SK-N-MC (cell line): Measurements from ENCODE around the gene KRTAP10-8.
"Not testable (repeated sequence)": the region's sequence is repeated elsewhere in the genome, so short reads cannot be mapped to it uniquely, and the experiment has no call there.

Experiments used
- DNase-seq: peaks from one replicate; pipeline ENCODE4 v3.0.0-alpha.2; 2011; ENCODE audit warnings: low read depth, low spot score
- H3K27ac ChIP-seq: fragments of 200-600 bp; sonication (generic); 2 replicates; pipeline ENCODE4 v1.5.1; 2016; ENCODE audit warnings: mixed run types
- H3K36me3 ChIP-seq: fragments of 200-600 bp; sonication (generic); 2 replicates; pipeline ENCODE4 v1.6.1; 2017; ENCODE audit warnings: antibody characterized with exemption, low read length, mixed read lengths; ENCODE audit not compliant: insufficient read depth
- H3K4me3 ChIP-seq: fragments of 200-600 bp; sonication (generic); 2 replicates; pipeline ENCODE4 v1.5.1; 2016
- H3K9ac ChIP-seq: fragments of 200-600 bp; sonication (generic); 2 replicates; pipeline ENCODE4 v1.8.0; 2017; ENCODE audit warnings: mixed run types, mixed read lengths; ENCODE audit not compliant: insufficient read length
- H3K9me3 ChIP-seq: fragments of 200-600 bp; sonication (generic); 2 replicates; pipeline ENCODE4 v1.6.1; 2017; ENCODE audit warnings: low read depth, mild to moderate bottlenecking, antibody characterized with exemption, low read length, moderate library complexity, mixed read lengths
- EZH2 ChIP-seq: fragments of 200-600 bp; sonication (generic); IDR thresholded peaks from one replicate; pipeline ENCODE4 v1.6.1; 2017; ENCODE audit warnings: antibody characterized with exemption
- FOXP2 ChIP-seq: optimal IDR thresholded peaks from 2 replicates; pipeline ENCODE3; 2011; ENCODE audit warnings: mild to moderate bottlenecking, moderate library complexity; ENCODE audit not compliant: insufficient read depth; ENCODE audit errors: extremely low read length, control extremely low read depth
- POLR2AphosphoS5 ChIP-seq: IDR thresholded peaks from 2 replicates; pipeline ENCODE4 v1.6.1; 2012; ENCODE audit warnings: mild to moderate bottlenecking, low read depth, low read length, borderline replicate concordance

Gene KRTAP10-8

GRCh38 chr21:44628707-44629391 is 17.0 kb downstream of the KRTAP10-8 start:
- TF ChIP-seq POLR2AphosphoS5 (no peak), FOXP2 (no peak), EZH2 (no peak)
- Histone ChIP-seq H3K9ac (no peak overlapping the region), H3K4me3 (no peak overlapping the region), H3K9me3 (peaks cover 4% of the 10 kb centered on the region; the same call in 1 of the 2 replicates), H3K36me3 (peaks cover 19% of the 10 kb centered on the region), H3K27ac (no peak overlapping the region)
- no peak for DNase-seq

DNA sequence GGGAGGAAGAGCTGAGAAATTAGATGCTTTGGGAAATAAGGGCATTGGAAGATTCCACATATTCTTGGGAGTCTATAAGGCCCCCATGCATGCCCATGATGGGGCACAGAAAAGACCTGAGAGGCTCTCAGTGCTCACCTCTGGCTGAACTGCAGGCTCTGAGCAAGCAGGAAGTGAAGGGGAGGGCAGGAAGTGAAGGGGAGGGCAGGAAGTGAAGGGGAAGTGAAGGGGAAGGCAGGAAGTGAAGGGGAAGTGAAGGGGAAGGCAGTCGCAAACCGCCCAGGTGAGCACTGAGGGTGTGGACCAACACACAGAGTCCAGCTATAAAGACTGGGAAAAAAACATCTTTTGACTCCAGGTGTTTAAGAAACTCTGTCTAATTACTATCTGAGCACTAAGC is 18.6 kb downstream of the KRTAP10-8 start:
- Histone ChIP-seq H3K9ac (no peak overlapping the region), H3K36me3 (peaks cover 19% of the 10 kb centered on the region), H3K27ac (no peak overlapping the region), H3K4me3 (no peak overlapping the region), H3K9me3 (no peaks in the 10 kb centered on the region)
- no peak for DNase-seq
- TF ChIP-seq POLR2AphosphoS5 (no peak), FOXP2 (no peak), EZH2 (no peak)

DNA sequence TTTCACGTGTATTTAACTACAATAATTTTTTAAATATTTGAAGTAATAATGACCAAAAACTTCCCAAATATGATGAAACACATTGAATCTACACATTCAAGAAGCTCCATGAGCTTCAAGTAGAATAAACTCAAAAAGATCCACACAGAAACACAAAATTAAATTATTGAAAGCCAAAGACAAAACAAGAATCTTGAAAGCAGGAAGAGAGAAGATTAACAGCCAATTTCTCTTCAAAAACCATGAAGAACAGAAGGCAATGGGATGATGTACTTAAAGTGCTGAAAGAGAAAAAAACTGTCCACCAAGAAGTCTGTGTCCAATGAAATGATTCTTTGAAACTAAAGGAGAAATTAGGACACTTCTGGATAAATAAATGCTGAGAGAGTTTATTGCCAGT is 20.2 kb downstream of the KRTAP10-8 start:
- no peak for DNase-seq
- Histone ChIP-seq H3K9me3 (no peaks in the 10 kb centered on the region), H3K36me3 (peaks cover 19% of the 10 kb centered on the region), H3K27ac (no peak overlapping the region), H3K4me3 (no peak overlapping the region), H3K9ac (no peak overlapping the region)
- TF ChIP-seq FOXP2 (no peak), EZH2 (no peak), POLR2AphosphoS5 (no peak)

DNA sequence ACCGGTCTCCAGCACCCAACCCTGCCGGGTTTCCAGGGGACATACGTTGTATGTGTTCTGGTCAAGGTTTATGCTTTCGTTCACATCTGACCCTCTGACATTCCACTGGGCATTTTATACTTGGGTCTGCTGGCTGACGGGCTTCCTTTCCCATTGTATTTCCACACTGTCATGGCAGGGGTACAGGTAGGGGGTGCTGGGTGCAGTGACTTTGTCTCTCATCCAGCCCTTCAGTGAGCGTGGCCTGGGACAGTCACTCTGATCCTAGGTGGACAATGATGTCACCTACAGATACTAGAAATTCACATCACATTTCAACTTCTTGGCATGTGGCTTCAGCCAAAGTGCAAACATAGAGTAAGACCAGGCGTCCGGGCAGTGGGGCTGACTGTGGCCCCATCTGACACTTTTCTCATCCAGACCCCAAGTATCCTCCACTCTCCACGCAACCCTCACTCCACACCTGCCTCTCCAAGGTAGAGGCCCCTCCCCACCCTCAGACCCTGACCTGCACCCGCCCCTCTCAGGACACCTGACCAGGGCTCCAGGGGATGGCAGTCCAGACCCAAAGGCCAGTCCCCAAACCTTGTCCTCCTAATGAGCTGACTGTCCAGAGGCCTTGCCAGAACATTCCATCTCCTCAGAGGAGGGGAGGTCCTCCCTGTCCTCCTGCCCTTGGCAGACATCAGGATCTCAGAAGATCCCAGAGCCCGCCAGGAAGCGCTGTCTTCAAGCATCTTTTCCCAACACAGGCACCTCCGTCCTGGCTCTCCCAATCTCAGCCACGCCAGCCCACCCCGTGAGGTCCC is 24.5 kb downstream of the KRTAP10-8 start:
- Histone ChIP-seq H3K27ac (no peak overlapping the region), H3K36me3 (peaks cover 3% of the 10 kb centered on the region; the same call in 1 of the 2 replicates), H3K9ac (no peak overlapping the region), H3K4me3 (no peak overlapping the region), H3K9me3 (no peaks in the 10 kb centered on the region)
- DNase-seq: no peak
- TF ChIP-seq EZH2 (no peak), POLR2AphosphoS5 (no peak), FOXP2 (no peak)

- DNase-seq: no peak
- Histone ChIP-seq H3K36me3 (no peaks in the 10 kb centered on the region), H3K4me3 (no peak within 1 kb of the TSS), H3K9me3 (no peaks in the 10 kb centered on the region), H3K27ac (no peak within 1 kb of the TSS), H3K9ac (no peak within 1 kb of the TSS)
- TF ChIP-seq EZH2 (no peak), FOXP2 (no peak), POLR2AphosphoS5 (no peak)
These were observed 25.4 kb downstream of the KRTAP10-8 start, which contains the start of gene KRTAP10-10 for GRCh38 chr21:44637018-44637850. Gene KRTAP10-10, plus strand, starts transcription at chr21:44637356. Its CDS starts 62 bp downstream, at chr21:44637418.

GRCh38 chr21:44637851-44638348 is 26.0 kb downstream of the KRTAP10-8 start:
- not testable (repeated sequence) for H3K9ac ChIP-seq, H3K27ac ChIP-seq, H3K4me3 ChIP-seq, H3K9me3 ChIP-seq, H3K36me3 ChIP-seq, DNase-seq

- H3K9ac ChIP-seq, H3K27ac ChIP-seq, DNase-seq, H3K4me3 ChIP-seq, H3K9me3 ChIP-seq, H3K36me3 ChIP-seq: not testable (repeated sequence)
These were observed 26.8 kb downstream of the KRTAP10-8 start for GRCh38 chr21:44638506-44639330.

DNA sequence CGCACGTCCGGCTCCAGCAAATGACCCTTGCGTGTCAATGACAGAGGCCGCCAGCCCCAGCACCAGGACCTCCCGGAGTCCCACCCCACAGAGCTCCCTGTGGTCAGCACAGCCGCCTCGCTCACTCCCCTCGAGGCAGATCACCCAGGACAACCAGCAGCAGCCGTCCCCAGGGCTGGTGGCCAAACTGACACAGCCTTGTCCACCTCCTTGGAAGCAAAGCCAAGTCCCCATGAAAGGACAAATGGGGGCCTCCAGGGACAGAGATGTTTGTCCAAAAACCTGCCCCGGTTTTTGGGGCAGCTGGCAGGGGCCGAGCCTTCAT is 27.4 kb downstream of the KRTAP10-8 start:
- Histone ChIP-seq H3K4me3 (no peak overlapping the region), H3K36me3 (peaks cover 3% of the 10 kb centered on the region), H3K9ac (no peak overlapping the region), H3K9me3 (peaks cover 2% of the 10 kb centered on the region; the same call in 1 of the 2 replicates), H3K27ac (no peak overlapping the region)
- no peak for TF ChIP-seq EZH2
- no peak for TF ChIP-seq POLR2AphosphoS5
- no peak for DNase-seq
